ENCODE data around the gene DYNLL2.
"Not testable (repeated sequence)": the region's sequence is repeated elsewhere in the genome, so short reads cannot be mapped to it uniquely, and the experiment has no call there.

DNA sequence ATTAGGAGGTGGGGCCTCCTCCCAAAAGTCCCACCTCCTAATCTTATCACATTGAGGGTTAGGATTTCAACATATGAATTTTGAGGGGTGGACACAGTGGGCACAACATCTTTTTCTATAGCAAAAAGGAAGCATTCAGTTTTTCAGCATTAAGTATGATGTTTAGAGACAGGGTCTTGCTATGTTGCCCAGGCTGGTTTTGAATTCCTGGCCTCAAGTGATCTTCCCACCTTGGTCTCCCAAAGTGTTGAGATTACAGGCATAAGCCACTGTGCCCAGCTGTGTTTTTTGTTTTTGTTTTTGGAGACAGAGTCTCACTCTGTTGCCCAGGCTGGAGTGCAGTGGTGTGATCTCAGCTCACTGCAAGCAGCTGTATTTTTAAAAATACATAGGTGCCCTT, 18.7 kb downstream of the DYNLL2 start:
- not testable (repeated sequence) for TF ChIP-seq EP300, CTCF, POLR2AphosphoS5 (IDR thresholded peaks at IDR 0.05)
